ENCODE measurements around the gene GYG2.
A peak's percentile ranks its signal among the peaks of the same experiment; 100 is the strongest.
"Not testable (repeated sequence)": the region's sequence is repeated elsewhere in the genome, so short reads cannot be mapped to it uniquely, and the experiment has no call there.

Gene GYG2

GRCh38 chrX:2874222-2875135, 45.7 kb downstream of the GYG2 start:
- no peak for FAIRE-seq

GRCh38 chrX:2875136-2875481, 46.4 kb downstream of the GYG2 start:
- FAIRE-seq: no peak

- FAIRE-seq: no peak
Measured at GRCh38 chrX:2875798-2876399, 47.2 kb downstream of the GYG2 start.

- FAIRE-seq: no peak
Measured at GRCh38 chrX:2878563-2878962, 49.8 kb downstream of the GYG2 start.

GRCh38 chrX:2879670-2880069, 50.9 kb downstream of the GYG2 start:
- no peak for FAIRE-seq

- FAIRE-seq: no peak
Measured at GRCh38 chrX:2883770-2884169, 55.0 kb downstream of the GYG2 start.

- no peak for FAIRE-seq
Measured at GRCh38 chrX:2888309-2888708, 59.6 kb downstream of the GYG2 start.

- no peak for FAIRE-seq
Measured at GRCh38 chrX:2889045-2889605, 60.4 kb downstream of the GYG2 start.

GRCh38 chrX:2889706-2890490, 61.2 kb downstream of the GYG2 start:
- peak; percentile 47 for FAIRE-seq

- FAIRE-seq: peak; percentile 82
Measured at GRCh38 chrX:2890536-2891460, 62.1 kb downstream of the GYG2 start.

GRCh38 chrX:2892816-2893215, 64.1 kb downstream of the GYG2 start:
- no peak for FAIRE-seq

GRCh38 chrX:2894885-2895292, 66.2 kb downstream of the GYG2 start:
- no peak for FAIRE-seq

GRCh38 chrX:2897311-2897689, 68.6 kb downstream of the GYG2 start:
- no peak for FAIRE-seq

GRCh38 chrX:2897690-2898623, 69.2 kb downstream of the GYG2 start:
- not testable (repeated sequence) for FAIRE-seq

GRCh38 chrX:2898846-2899512, 70.2 kb downstream of the GYG2 start:
- no peak for FAIRE-seq

GRCh38 chrX:2901367-2902036, 72.8 kb downstream of the GYG2 start:
- FAIRE-seq: no peak

GRCh38 chrX:2902841-2903240, 74.1 kb downstream of the GYG2 start:
- FAIRE-seq: no peak

- no peak for FAIRE-seq
Measured at GRCh38 chrX:2903366-2903765, 74.6 kb downstream of the GYG2 start.

GRCh38 chrX:2907295-2907694, 78.6 kb downstream of the GYG2 start:
- FAIRE-seq: no peak

- no peak for FAIRE-seq
Measured at GRCh38 chrX:2908125-2908685, 79.5 kb downstream of the GYG2 start.

Measured in islet of Langerhans (tissue), 1 donor.